22Rv1 (cell line): Measurements from ENCODE around the gene ARPP19.
"Not testable (repeated sequence)": the region's sequence is repeated elsewhere in the genome, so short reads cannot be mapped to it uniquely, and the experiment has no call there.

Experiments used
- H3K27ac ChIP-seq: fragments of 450-650 bp; 2 replicates; pipeline ENCODE4 v1.5.1; 2017
- CTCF ChIP-seq: fragments of 450-650 bp; IDR thresholded peaks from 2 replicates; pipeline ENCODE4 v1.5.1; 2017; ENCODE audit warnings: mild to moderate bottlenecking
- ZFX ChIP-seq: fragments of 450-650 bp; IDR thresholded peaks from 2 replicates; pipeline ENCODE4 v1.6.1; 2017; ENCODE audit warnings: antibody characterized with exemption, borderline replicate concordance

The ARPP19 gene

GRCh38 chr15:52558196-52558595, 10.6 kb downstream of the ARPP19 start:
- TF ChIP-seq ZFX, result no peak
- TF ChIP-seq CTCF, result no peak
- H3K27ac ChIP-seq, result no peak overlapping the region

GRCh38 chr15:52557274-52557641, 11.6 kb downstream of the ARPP19 start:
- TF ChIP-seq ZFX (no peak), CTCF (no peak)
- H3K27ac ChIP-seq, result no peak overlapping the region

GRCh38 chr15:52556524-52557273, 12.1 kb downstream of the ARPP19 start:
- TF ChIP-seq ZFX (no peak), CTCF (no peak)
- H3K27ac ChIP-seq, result no peak overlapping the region

- TF ChIP-seq ZFX (no peak), CTCF (no peak)
- no peak overlapping the region for H3K27ac ChIP-seq
Measured at GRCh38 chr15:52552303-52552702, 16.5 kb downstream of the ARPP19 start.

GRCh38 chr15:52551762-52552161, 17.1 kb downstream of the ARPP19 start:
- H3K27ac ChIP-seq, result no peak overlapping the region
- no peak for TF ChIP-seq CTCF
- TF ChIP-seq ZFX, result no peak

- not testable (repeated sequence) for H3K27ac ChIP-seq
Measured at GRCh38 chr15:52551186-52551585, 17.6 kb downstream of the ARPP19 start.

- no peak for TF ChIP-seq CTCF
- no peak for TF ChIP-seq ZFX
- no peak overlapping the region for H3K27ac ChIP-seq
Measured at GRCh38 chr15:52546031-52546751, 22.6 kb downstream of the ARPP19 start.
